ENCODE data around the gene THEM4. TPM values are rescaled to one million over a fixed set of nuclear protein-coding genes. Genes with fewer than 3 reads are reported as not detected.

THEM4 gene
- total RNA-seq, 1 experiment from 2014 or later = 41.4 TPM

GRCh38 chr1:151953409-151954094 is 44.2 kb upstream of the THEM4 start:
- TF ChIP-seq CTCF (conservative IDR thresholded peaks at IDR 0.05) (no peak), EZH2 (IDR thresholded peaks at IDR 0.05; ENCODE audit: low read depth) (no peak)
- Histone ChIP-seq H3K4me1 (replicated peaks; ENCODE audit: insufficient read depth) (no peaks in the 10 kb centered on the region), H3K27me3 (ENCODE audit: insufficient read depth, low read depth) (no peaks in the 10 kb centered on the region), H3K4me3 (no peak overlapping the region), H3K9me2 (ENCODE audit: insufficient read depth) (no peaks in the 10 kb centered on the region), H3F3A (ENCODE audit: insufficient read depth, low read depth) (no peaks in the 10 kb centered on the region), H3K4me2 (no peak overlapping the region), H3K79me2 (ENCODE audit: low read depth) (no peaks in the 10 kb centered on the region), H3K9me3 (ENCODE audit: insufficient read depth, low read depth) (no peaks in the 10 kb centered on the region), H2AFZ (no peak overlapping the region), H4K20me1 (ENCODE audit: insufficient read depth) (no peaks in the 10 kb centered on the region), H3K36me3 (ENCODE audit: low read depth) (no peaks in the 10 kb centered on the region), H3K27ac (no peak overlapping the region)
- CTCF ChIA-PET = interaction anchor here (0.7 kb wide), 1 partner anchor 59 kb away, joined by 3 read pairs; no protein-coding TSS in a partner anchor
- DNase-seq = no peak
- intact Hi-C loops (cut with micrococcal nuclease; ENCODE audit: unreplicated experiment) = no loop called here
- BruUV-seq (replicated peaks) = no TSS peak
- POLR2A ChIA-PET (ENCODE audit: unreplicated experiment) = interaction anchor here (0.6 kb wide), 1 partner anchor 54 kb away, joined by 5 read pairs; no protein-coding TSS in a partner anchor

GRCh38 chr1:151952811-151953210 is 43.5 kb upstream of the THEM4 start:
- Histone ChIP-seq H3K27ac (no peak overlapping the region), H3K4me2 (no peak overlapping the region), H3K27me3 (ENCODE audit: insufficient read depth, low read depth) (no peaks in the 10 kb centered on the region), H3K79me2 (ENCODE audit: low read depth) (no peaks in the 10 kb centered on the region), H3K36me3 (ENCODE audit: low read depth) (no peaks in the 10 kb centered on the region), H3K9me2 (ENCODE audit: insufficient read depth) (no peaks in the 10 kb centered on the region), H2AFZ (no peak overlapping the region), H3K4me1 (replicated peaks; ENCODE audit: insufficient read depth) (peaks cover 2% of the 10 kb centered on the region; the same call in 1 of the 2 replicates), H3K9me3 (ENCODE audit: insufficient read depth, low read depth) (no peaks in the 10 kb centered on the region), H4K20me1 (ENCODE audit: insufficient read depth) (no peaks in the 10 kb centered on the region), H3F3A (ENCODE audit: insufficient read depth, low read depth) (peaks cover 1% of the 10 kb centered on the region; the same call in 1 of the 2 replicates), H3K4me3 (no peak overlapping the region)
- no peak for DNase-seq
- ChIA-PET POLR2A (ENCODE audit: unreplicated experiment) (interaction anchor here (0.8 kb wide), 1 partner anchor 11 kb away, joined by 4 read pairs; no protein-coding TSS in a partner anchor), CTCF (interaction anchor here (1.2 kb wide), 1 partner anchor 15 kb away, joined by 6 read pairs; no protein-coding TSS in a partner anchor)
- no TSS peak for BruUV-seq (replicated peaks)
- intact Hi-C loops (cut with micrococcal nuclease; ENCODE audit: unreplicated experiment) = no loop called here
- TF ChIP-seq CTCF (conservative IDR thresholded peaks at IDR 0.05) (no peak), EZH2 (IDR thresholded peaks at IDR 0.05; ENCODE audit: low read depth) (no peak)

GRCh38 chr1:151949371-151950193 is 40.3 kb upstream of the THEM4 start:
- ChIA-PET CTCF (no interaction called here), POLR2A (ENCODE audit: unreplicated experiment) (interaction anchor here (0.5 to 0.7 kb wide), 2 partner anchors 30 to 415 kb away, joined by 3 read pairs; no protein-coding TSS in a partner anchor)
- no peaks in the 10 kb centered on the region for H3K27me3 ChIP-seq (ENCODE audit: insufficient read depth, low read depth)
- no peaks in the 10 kb centered on the region for H3K36me3 ChIP-seq (ENCODE audit: low read depth)
- intact Hi-C loops (cut with micrococcal nuclease; ENCODE audit: unreplicated experiment) = loop anchor here (5.0 kb wide), 1 partner anchor 218 kb away; no protein-coding TSS in a partner anchor
- H3K4me1 ChIP-seq (replicated peaks; ENCODE audit: insufficient read depth) = peaks cover 35% of the 10 kb centered on the region
- DNase-seq = no peak
- BruUV-seq (replicated peaks) = no TSS peak
- H3K79me2 ChIP-seq (ENCODE audit: low read depth) = no peaks in the 10 kb centered on the region
- H3K9me3 ChIP-seq (ENCODE audit: insufficient read depth, low read depth) = no peaks in the 10 kb centered on the region
- H3K4me3 ChIP-seq = no peak overlapping the region
- no peaks in the 10 kb centered on the region for H3K9me2 ChIP-seq (ENCODE audit: insufficient read depth)
- no peaks in the 10 kb centered on the region for H4K20me1 ChIP-seq (ENCODE audit: insufficient read depth)
- H3K4me2 ChIP-seq = no peak overlapping the region
- no peak overlapping the region for H3K27ac ChIP-seq
- no peak for TF ChIP-seq CTCF (conservative IDR thresholded peaks at IDR 0.05)
- TF ChIP-seq EZH2 (IDR thresholded peaks at IDR 0.05; ENCODE audit: low read depth) = no peak
- H2AFZ ChIP-seq = no peak overlapping the region
- H3F3A ChIP-seq (ENCODE audit: insufficient read depth, low read depth) = peaks cover 33% of the 10 kb centered on the region
